HG03175 (cell line): ENCODE data around the gene PAPPA2.

Experiments
- ATAC-seq: cut with Tn5 transposase; IDR thresholded peaks from one replicate; pipeline ENCODE4 v1.9.1; 2021; ENCODE audit warnings: mild to moderate bottlenecking, moderate library complexity; ENCODE audit not compliant: unreplicated experiment

The PAPPA2 gene

DNA sequence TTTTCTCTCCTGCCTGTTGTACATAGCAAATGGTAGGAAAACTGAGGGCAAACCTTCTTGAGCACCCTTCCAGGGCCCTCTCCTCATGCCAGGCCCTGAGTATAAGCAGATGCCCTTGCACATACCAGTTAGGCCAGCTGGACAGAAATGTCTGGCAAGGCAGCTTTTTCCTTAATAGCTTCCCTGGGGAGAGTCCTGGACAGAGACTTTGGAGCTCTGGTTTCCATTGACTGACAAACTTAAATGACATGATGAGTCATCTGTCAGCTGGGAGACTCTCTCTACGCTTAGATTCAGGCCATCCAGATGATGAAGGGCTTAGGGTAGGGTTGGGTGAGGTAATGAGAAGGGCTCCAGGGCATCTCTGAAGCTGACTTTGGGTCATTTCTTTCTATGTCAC, 384.1 kb downstream of the PAPPA2 start:
- no peak for ATAC-seq

DNA sequence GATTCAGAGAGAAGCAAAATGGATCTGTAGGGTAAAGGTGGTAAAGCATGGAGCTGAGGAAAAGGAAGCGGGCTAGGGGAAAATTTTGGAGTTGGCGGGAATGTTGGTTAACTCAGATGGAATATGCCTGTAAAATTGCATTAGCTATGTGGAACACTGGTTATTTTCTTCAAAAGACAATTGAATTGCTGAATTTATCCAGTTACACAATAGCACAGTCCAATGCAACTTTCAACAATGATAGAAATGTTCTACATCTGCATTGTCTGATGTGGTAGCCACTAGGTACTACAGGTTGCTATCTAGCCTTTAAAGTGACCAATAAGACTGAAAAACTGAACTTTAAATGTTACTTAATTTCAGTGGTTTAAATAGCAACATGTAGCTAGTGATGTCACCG, 386.3 kb downstream of the PAPPA2 start:
- no peak for ATAC-seq

DNA sequence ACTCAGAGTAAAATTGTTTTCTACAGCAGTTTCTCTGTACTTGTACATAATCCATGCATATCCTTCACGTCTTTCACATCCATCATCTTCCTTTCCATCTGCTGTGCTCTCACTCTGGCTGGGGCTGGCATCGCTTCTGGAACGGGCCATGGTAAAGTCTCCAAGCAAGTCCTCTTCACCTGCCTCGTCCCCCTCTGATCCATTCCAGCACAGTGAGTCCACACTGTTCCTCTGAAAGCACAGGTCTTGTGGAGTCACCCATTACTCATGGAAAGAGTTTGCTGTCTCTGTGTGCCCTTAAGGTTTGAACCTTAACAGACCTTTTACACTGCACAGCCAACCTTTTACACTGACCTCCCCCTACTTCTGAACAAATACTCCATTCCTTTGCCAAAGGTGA, 387.9 kb downstream of the PAPPA2 start:
- ATAC-seq = no peak

DNA sequence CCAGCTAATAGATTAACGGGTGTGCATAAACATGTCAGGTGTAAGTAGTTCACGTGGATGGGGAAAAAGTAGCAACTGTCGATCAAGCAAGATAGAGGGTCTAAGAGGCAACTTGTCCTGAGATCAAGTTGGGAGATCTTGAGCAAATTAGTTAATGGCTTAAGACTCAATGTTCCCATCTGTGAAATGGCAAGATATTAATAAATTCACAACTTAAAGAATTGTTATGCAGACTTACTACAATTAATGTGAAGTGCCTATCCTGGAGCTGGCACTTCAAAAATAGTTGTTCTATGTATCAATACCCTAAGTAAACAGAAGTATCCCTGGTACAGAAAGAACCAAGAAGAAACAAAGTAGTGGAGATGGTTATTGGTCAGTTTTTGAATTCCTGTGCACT, 389.1 kb downstream of the PAPPA2 start:
- ATAC-seq = no peak

DNA sequence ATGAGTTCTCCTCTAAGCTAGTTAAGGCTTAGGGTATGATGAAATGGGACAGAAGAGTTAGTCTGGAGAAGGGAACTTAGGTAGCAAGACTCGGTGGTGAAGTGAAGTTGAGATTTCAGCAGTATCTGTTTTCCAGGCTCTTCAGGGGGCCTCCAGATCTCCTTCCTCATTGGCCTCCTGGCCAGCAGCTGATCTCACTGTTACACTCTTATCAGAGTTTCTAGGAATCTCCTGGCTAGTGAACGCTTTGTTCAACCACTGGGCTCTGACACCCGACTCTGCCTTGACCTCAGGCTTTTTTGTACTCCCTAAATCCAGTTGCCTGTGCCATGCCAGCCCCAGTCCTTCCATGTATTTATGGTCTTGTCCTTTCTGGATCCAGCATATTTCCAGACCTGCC, 390.5 kb downstream of the PAPPA2 start:
- no peak for ATAC-seq

DNA sequence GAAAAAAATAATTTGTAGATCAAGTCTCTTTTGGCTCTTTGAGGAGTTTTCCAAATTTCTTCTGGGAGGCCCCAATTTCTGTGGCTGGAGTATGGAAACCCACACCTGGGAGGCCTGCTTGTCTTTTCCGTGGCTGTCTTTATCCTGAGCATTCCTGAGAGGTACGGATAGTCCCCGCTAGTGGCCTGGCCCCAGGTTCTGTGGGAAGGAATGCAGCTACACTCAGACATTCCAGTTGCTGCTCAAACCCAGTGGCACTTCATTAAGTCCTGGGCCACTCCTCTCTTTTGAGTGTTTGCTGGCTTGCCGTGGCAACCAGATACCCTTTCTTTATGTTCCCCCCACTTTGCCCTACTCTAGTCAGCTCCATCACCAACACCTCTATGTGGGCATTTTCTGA, 391.1 kb downstream of the PAPPA2 start:
- ATAC-seq = no peak

DNA sequence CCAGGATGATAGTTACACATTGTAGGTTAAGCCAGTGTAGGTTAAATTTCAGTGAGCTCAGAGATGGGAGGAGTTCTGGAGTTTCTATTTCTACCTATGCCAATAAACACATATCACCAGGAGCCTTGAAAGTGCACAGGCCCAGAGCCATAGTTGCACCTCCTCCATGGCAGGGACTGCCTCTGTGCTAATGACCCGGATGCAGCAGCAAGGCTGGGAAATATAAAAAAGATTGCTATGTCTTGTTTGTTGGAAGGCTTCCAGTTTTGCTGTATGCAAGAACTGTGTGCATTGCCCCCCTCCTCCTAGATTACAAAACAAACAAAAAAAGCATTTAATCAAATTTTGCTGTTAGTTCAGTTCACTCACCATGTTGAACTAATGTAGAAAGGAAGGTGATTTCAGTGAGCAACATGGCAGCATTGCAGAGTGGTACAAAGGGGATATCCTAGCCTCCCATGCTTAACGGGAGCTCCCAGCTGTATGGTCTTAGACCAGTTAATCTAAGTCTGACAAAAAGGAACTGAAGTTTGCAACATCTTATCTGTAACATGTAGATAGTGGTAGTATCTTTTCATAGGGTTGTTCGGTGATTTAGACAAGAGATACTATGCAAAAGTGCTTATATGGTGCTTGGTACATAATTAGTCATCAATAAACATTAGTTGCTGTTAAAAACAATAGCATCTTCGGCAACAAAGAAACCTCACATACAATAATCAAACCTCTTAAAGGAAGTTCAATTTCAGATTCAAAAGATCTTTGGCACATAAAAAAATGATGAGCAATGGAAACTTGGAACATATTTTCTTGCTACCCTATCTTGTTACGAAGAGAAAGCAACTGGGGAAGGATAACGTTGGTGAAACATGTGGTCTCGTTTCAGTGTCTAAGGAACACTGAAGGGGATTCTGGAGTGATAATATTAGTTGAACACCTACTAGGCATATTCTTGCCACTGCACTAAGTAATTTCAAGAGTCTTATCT, 392.1 kb downstream of the PAPPA2 start:
- ATAC-seq = no peak

DNA sequence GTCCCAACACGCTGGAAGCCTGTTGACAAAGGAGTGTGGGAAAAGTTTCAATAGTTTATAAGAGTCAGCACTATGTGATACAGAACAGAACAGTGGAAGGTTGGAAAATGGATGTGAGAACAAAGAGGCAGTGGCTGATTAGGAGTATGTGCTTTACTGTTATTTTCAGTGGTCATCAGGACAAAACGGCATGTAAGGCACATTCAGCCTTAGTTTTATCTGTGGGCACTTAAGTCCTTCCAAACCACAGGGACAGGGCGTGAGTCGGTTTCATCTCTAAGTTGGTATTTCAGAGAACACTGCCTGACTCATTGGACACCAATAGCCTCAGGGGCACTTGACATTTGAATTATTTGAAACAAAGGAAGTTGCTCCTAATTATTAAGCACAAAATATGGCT, 394.7 kb downstream of the PAPPA2 start:
- ATAC-seq = no peak

DNA sequence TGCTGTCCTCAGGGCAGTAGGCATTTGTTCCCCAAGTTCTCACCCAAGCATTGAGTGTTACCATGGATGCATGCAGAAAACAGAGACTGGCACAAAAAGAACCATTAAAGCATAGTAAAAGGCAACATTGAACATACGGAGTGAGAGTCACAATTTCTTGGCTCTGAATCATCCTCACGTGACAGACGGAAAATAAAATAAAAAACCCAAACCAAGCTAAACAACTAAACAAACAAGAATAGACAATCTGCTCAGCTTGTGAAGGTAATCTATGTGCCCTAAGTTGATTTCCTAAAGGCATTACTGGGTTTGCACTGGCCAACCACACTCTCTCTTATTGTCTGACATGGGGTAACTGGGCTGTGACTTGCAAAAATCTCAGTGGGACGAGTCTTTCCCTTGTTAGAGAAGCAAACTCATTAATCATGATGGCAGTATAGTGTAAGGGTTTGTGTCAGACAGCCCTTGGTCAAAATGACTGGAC, 395.5 kb downstream of the PAPPA2 start:
- no peak for ATAC-seq

DNA sequence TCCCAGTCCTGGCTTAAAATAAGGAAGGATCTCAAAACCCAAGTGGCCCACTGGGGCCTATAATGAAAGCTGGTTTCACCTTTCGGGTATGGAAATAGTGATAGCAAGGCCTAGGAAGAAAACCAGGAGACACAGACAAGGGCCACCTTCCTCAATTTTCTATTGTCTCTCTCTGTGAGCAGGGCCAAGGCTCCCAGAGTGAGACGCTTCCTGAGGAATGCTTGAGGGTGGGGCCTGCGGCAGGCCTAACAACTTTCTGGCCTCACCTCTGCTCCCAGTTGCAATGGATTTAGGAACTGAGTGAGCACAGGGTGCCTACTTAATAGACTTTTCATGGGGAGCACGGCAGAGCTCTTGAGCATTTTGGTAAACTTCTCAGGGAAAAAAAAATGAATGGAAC, 400.6 kb downstream of the PAPPA2 start:
- ATAC-seq = no peak

DNA sequence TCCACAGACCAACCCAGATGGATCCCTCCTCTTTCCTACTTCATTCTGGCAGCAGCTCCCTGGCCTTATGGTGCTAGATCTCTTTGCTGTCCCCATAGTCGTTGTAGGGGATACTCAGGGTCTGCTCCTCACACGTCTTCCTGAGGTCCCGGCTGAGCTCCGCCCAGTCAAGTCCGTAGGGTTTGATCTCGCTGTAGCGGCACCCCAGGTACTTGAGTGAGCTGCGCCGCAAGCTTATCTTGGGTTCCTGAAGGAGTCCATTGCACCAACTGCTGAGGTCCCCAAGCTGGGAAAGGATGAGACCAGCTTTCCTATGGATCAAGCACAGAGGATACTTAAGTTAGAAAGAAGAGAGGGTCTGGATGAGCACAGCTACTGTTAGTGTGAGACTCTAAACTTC, 401.2 kb downstream of the PAPPA2 start:
- ATAC-seq = no peak

DNA sequence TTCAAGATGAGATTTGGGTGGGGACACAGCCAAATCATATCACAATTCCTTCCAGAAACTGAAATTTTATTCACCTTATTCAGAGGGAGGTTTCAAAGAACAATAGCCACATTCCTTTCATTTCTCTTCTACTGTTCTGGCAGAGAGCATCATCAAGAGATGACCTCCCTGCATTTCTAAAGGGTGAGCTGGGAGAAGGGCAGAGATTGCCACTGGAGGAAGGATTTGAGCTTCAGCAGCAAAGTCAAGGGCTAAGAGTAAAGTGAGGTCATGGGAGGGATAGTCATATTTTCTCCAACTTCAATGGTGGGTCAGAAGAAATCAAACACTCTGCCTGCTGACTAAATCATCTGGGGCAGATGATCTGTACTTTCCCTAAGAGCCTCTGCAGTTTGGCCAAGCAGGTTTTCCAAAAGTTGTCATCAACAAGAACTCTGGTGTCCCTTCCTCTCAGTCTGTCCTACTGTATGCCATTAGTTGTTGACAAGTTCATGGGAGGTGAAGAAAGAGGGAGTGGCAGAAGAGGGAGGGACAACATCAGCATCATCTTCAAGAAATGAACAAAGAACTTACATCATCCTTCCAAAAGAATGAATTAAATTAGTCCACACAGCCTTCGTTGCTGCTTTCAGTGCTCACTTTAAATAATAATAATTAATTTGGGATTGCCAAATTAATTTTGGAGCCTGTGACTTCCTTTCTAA, 403.2 kb downstream of the PAPPA2 start:
- ATAC-seq = no peak

DNA sequence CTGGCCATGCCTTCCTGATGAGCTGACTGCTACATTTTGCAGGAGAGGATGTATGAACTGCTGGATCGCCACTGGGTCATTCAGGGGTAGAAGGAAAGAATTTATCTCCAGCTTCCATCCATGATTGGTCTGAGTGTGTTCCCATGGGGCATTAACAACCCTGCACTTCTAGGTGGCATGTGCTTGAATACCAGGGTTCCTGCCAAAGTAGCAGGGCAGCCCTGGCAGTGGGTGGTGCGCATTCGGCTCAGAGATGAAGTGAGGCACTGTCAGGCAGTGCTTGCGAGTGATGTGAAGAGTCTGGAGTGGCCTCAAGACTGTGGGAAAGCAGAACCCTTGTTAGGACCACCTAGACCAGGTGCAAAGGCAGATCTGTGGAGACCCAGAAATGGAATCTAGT, 406.6 kb downstream of the PAPPA2 start:
- no peak for ATAC-seq

DNA sequence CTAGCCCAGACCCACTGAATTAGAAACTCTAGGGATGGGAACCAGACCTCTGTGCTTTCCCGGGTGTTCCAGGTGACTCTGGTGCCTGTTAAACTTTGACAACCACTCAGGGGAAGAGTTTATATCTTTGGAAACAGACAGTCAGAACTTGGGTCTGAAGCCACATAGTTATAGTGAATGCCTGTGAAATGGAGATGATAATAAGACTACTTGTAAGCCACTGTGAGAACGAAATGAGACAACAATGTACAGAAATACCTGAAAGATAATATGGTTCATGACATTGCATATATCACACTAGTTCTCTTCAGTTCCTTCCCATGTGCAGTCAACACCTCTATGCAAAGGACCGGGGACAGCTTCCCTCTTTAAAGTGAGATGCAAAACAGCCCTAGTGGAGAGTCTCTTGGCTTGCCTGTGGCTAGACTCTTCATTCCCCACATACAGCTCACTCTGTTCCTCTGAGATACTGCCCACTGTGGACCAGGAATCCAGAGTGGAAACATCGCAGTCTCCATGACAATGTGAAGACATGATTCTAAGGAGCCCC, 414.1 kb downstream of the PAPPA2 start:
- ATAC-seq = no peak

DNA sequence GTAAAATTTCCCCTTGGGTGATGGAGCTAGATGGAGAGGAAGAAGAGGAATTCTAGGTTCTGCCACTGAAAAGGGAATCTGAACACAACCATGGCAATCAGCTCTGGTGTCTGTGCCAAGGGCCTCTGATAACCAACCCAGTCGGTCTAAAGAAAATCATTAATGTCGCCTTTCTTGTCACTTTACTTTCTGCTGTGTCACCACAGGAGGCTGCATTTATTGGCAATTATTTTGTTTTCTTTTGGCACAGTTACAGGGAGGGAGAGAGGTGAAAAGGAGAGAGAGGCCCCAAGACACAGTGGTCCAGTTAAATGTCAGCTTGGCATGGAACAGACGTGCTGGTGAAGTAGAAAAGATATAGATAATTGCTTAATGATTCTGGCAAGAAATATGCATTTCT, 414.6 kb downstream of the PAPPA2 start:
- no peak for ATAC-seq

DNA sequence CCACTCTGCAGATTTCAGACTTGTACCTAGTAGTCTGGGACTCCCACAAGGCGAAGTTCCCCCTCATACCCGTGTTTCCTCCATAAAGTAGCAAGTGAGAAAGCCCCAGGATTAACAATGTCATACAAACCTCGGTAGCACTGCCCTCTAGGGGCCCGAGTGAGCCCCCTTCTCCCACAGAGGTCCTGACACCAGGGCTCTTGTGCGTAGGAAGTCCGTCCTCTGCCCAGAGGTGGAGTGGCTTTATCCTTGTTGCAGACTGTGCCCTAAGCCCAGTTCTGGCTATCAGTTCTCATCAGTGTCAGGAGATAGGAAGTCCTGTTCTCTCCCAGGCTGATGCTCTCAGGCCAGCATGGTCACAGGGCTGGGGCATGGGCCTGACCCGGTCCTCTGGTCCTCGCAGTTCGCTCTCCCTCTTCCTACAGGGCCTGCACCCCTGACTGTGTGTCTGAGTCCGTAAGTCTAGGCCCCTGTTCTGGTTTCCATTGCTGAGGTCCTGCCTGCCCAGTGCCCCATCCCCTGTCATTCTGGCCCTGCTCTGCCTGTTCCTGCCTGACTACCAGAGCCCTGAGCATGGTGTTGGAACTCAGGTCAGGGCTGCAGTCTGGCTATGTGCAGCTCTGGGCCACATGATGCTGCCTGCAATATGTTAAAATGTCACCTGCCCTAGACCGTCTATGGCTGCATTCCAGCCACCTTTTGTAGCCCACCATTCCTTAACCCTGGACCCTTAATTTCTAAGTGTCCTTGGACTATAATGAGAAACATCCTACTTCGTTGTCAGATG, 416.0 kb downstream of the PAPPA2 start:
- no peak for ATAC-seq

DNA sequence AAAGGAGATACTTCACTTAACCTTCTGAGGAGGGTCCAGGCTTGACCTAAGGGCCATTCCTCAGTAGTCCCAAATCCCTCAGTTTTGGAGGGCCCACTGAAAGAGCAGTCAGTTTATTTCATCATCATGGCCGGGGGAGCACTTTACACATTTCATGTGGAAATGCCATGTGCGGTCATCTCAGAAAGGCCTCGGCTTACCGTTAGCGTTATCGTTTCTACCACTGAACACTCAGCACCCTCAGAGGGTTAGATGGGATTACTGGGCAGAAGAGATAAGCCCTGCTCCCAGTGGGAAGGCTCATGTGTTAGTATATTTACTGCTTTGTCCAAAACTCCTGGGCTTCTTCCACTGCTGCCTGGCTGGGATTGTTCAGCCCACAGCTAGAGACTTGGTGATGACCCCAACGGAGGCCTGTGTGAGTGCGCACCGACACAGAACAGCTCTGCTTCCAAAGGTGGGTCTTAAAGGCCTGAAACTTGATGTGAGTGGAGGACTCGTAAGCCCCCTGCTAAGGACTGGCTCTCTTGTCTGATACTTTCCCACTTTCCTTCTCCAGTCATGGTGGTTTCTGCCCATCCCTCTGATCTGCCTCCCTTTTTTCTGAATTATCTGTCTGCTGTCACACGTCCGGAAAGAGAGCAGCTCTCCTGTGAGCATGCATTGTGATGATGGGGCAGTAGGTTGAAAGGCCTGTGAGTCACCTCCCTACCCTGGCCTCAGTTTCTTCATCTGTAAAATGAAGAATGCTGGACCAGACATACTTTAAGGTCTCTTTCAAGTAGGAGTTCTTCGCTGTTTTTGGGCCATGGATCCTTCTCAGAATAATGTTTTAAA, 417.0 kb downstream of the PAPPA2 start:
- no peak for ATAC-seq

DNA sequence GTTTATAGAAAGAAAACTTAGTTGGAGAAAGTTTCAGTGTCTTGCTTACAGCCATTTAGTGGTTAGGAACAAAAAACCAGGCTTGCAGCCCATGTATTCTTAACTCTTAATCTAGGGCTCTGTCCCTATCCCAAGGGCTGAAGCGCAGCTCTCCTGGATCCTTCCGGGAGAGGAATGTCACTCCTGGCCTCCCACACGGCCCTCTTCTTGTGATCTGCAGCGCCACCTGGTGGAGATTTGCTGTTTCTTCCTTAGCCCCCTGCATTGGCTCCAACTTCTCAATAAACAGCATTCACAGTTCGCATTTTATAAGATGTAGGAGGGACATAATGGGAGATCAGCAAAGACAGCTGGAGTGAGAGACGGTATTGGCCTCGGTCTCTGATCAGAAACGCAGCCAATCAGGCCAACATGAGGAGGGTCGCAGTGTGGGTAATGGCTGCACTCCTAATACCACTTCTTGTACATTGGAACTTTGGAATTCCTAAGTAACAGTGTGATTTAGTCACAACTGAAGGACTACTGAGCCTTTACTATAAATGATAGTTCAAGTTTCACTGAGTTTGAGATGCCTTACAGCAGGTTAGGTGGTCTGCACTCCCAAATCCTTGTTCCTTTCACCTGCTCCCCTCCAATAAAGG, 418.1 kb downstream of the PAPPA2 start:
- ATAC-seq = peak; percentile 57

DNA sequence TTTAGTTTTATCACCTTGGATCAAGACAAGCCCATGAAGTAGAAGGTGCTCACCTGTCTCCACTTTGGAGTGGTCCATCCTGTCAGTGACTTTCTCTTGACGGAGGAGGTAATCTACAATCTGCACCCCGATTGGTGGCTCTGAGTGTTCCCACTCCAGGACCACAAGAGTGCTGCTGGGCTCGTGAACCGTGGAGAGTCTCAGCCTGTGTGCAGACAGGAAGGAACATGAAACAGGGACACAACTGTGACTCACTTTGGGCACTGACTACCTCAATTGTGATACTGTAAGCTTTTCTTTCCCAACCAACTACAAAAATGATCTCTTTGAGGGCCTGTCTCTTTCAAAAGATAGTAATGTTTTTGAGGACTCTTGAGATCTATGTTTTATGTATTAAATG, 421.3 kb downstream of the PAPPA2 start:
- ATAC-seq = no peak

DNA sequence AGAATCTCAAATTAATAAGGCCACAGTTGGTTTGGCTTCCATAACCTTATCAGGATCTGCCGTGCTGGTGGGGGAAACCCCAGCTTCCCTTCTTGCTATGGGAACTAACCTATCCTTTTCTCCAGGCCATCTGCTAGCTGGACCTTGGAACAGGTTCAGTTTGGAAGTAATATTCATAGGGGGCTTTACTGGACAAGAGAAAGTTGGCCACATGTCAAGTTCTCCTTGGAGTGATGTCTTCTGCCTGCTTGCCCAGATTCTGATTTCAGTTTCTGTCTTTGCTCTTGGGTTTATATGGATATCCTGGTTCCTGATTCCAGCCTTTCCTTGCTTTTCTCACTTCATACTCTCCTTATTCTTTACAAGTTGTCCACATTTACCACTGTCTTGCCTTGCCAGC, 421.9 kb downstream of the PAPPA2 start:
- ATAC-seq = no peak
